CD4-positive, alpha-beta memory T cell (primary cell): ENCODE measurements around the gene MSGN1. TPM values are rescaled to one million over a fixed set of nuclear protein-coding genes. Genes with fewer than 3 reads are reported as not detected.

Experiments
- CTCF ChIA-PET: fragments of 350-600 bp; sonication (Branson Sonifier 250); formaldehyde crosslinking; loops from one replicate; lab custom pipeline; 2021; ENCODE audit warnings: inconsistent platforms; ENCODE audit not compliant: partially characterized antibody; lab: Charles Lee
- POLR2A ChIA-PET: fragments of 350-600 bp; sonication (Branson Sonifier 250); formaldehyde crosslinking; loops from one replicate; lab custom pipeline; 2021; ENCODE audit not compliant: partially characterized antibody; lab: Charles Lee
- DNase-seq, 5 donors: peaks; one replicate each; pipeline versions ENCODE4 v3.0.0 to v3.0.0-alpha.2; 2020 to 2022; ENCODE audit warnings: mixed read lengths in 1 of 5
- H3K27ac ChIP-seq: one replicate; pipeline ENCODE4 v1.7.0; 2013; ENCODE audit warnings: low read depth, low read length
- H3K27me3 ChIP-seq: 2 replicates; pipeline ENCODE4 v1.7.0; 2013; ENCODE audit warnings: mild to moderate bottlenecking, low read length, moderate library complexity; ENCODE audit not compliant: insufficient read depth
- H3K36me3 ChIP-seq: 2 replicates; pipeline ENCODE4 v1.7.0; 2013; ENCODE audit warnings: mild to moderate bottlenecking, low read length, moderate library complexity; ENCODE audit not compliant: insufficient read depth
- H3K4me1 ChIP-seq: 2 replicates; pipeline ENCODE4 v1.7.0; 2013; ENCODE audit warnings: mild to moderate bottlenecking, low read length, moderate library complexity; ENCODE audit not compliant: insufficient read depth
- H3K4me3 ChIP-seq, 2 donors: one replicate each; pipeline ENCODE4 v1.7.0; 2013; ENCODE audit warnings: low read length in 2 of 2, mild to moderate bottlenecking in 1 of 2
- H3K9me3 ChIP-seq, 2 donors: one replicate each; pipeline ENCODE4 v1.7.0; 2013; ENCODE audit warnings: low read length in 2 of 2, control low read depth in 1 of 2; ENCODE audit not compliant: control insufficient read depth in 1 of 2
- H3K27ac Mint-ChIP-seq, 7 donors: one replicate each; pipeline ENCODE4 v1.8.0; 2020 to 2021; ENCODE audit warnings: mixed read lengths in 7 of 7, mild to moderate bottlenecking in 6 of 7, inconsistent platforms in 3 of 7, moderate library complexity in 3 of 7
- H3K27me3 Mint-ChIP-seq, 2 donors: one replicate each; pipeline ENCODE4 v1.8.0; 2020 to 2021; ENCODE audit warnings: mixed read lengths in 2 of 2
- H3K36me3 Mint-ChIP-seq, 2 donors: one replicate each; pipeline ENCODE4 v1.8.0; 2020 to 2021; ENCODE audit warnings: mixed read lengths in 2 of 2, inconsistent platforms in 1 of 2, mild to moderate bottlenecking in 1 of 2
- H3K4me1 Mint-ChIP-seq, 4 donors: one replicate each; pipeline ENCODE4 v1.8.0; 2020 to 2021; ENCODE audit warnings: mixed read lengths in 4 of 4, mild to moderate bottlenecking in 1 of 4
- H3K4me3 Mint-ChIP-seq, 8 donors: one replicate each; pipeline ENCODE4 v1.8.0; 2020 to 2021; ENCODE audit warnings: mixed read lengths in 8 of 8, mild to moderate bottlenecking in 7 of 8, moderate library complexity in 6 of 8, inconsistent platforms in 3 of 8
- H3K9me3 Mint-ChIP-seq, 8 donors: one replicate each; pipeline ENCODE4 v1.8.0; 2020 to 2021; ENCODE audit warnings: mixed read lengths in 8 of 8, mild to moderate bottlenecking in 5 of 8, inconsistent platforms in 3 of 8, moderate library complexity in 1 of 8
- intact Hi-C: fragments of 100-400 bp; cut with micrococcal nuclease; formaldehyde crosslinking; loops from one replicate; pipeline ENCODE4 v1.15.1; 2023
- polyA plus RNA-seq, 2 donors: library from polyadenylated mRNA; unstranded; fragments of 300-500 nt; fragmentation: Illumina TruSeq; gene quantifications; one replicate each; pipeline ENCODE4 v1.2.3, GENCODE V29; 2021
- total RNA-seq, 2 experiments: library from RNA; stranded (reverse); gene quantifications; one replicate each; pipeline ENCODE4 v1.2.3, GENCODE V29; 2021

MSGN1 gene
- total RNA-seq (not detected), polyA plus RNA-seq (not detected)

GRCh38 chr2:17816396-17817245 lies at the start of gene MSGN1:
Gene MSGN1 (plus strand): TSS chr2:17816460. CDS start chr2:17816519, 59 bp downstream.
- DNase-seq: no peak
- POLR2A ChIA-PET: no interaction called here
- no peak within 1 kb of the TSS for H3K27ac Mint-ChIP-seq
- H3K4me3 Mint-ChIP-seq: no peak within 1 kb of the TSS
- CTCF ChIA-PET: interaction anchor here (1.4 kb wide), 1 partner anchor 11 kb away, joined by 3 read pairs; no protein-coding TSS in a partner anchor
- H3K4me1 Mint-ChIP-seq: no peaks in the 10 kb centered on the region
- Histone ChIP-seq H3K4me3 (no peak within 1 kb of the TSS), H3K4me1 (no peaks in the 10 kb centered on the region), H3K27me3 (no peaks in the 10 kb centered on the region), H3K27ac (no peak within 1 kb of the TSS), H3K36me3 (no peaks in the 10 kb centered on the region), H3K9me3 (no peaks in the 10 kb centered on the region)
- H3K27me3 Mint-ChIP-seq: peaks cover 5 to 17% of the 10 kb centered on the region in 2 donors
- intact Hi-C loops: no loop called here
- H3K36me3 Mint-ChIP-seq: no peaks in the 10 kb centered on the region
- no peaks in the 10 kb centered on the region for H3K9me3 Mint-ChIP-seq

GRCh38 chr2:17768894-17769293 lies 47.4 kb upstream of the MSGN1 start:
- POLR2A ChIA-PET: no interaction called here
- no peaks in the 10 kb centered on the region for H3K9me3 ChIP-seq
- no peaks in the 10 kb centered on the region for H3K36me3 ChIP-seq
- CTCF ChIA-PET: no interaction called here
- no peak overlapping the region for H3K27ac ChIP-seq
- H3K4me1 ChIP-seq: no peaks in the 10 kb centered on the region
- Mint-ChIP-seq H3K36me3 (peaks cover 1 to 10% of the 10 kb centered on the region in 2 donors), H3K9me3 (no peaks in the 10 kb centered on the region), H3K4me3 (no peak overlapping the region), H3K27me3 (no peaks in the 10 kb centered on the region), H3K27ac (no peak overlapping the region), H3K4me1 (no peaks in the 10 kb centered on the region)
- DNase-seq: no peak
- no peak overlapping the region for H3K4me3 ChIP-seq
- intact Hi-C loops: no loop called here
- H3K27me3 ChIP-seq: no peaks in the 10 kb centered on the region

- H3K27ac ChIP-seq: no peak overlapping the region
- H3K27ac Mint-ChIP-seq: no peak overlapping the region
- H3K4me1 ChIP-seq: no peaks in the 10 kb centered on the region
- DNase-seq: no peak
- no peaks in the 10 kb centered on the region for H3K27me3 ChIP-seq
- no peaks in the 10 kb centered on the region for H3K9me3 ChIP-seq
- H3K4me3 ChIP-seq: no peak overlapping the region
- intact Hi-C loops: no loop called here
- H3K9me3 Mint-ChIP-seq: no peaks in the 10 kb centered on the region
- peaks cover 1 to 9% of the 10 kb centered on the region in 2 donors for H3K36me3 Mint-ChIP-seq
- H3K36me3 ChIP-seq: no peaks in the 10 kb centered on the region
- POLR2A ChIA-PET: no interaction called here
- no peaks in the 10 kb centered on the region for H3K27me3 Mint-ChIP-seq
- H3K4me1 Mint-ChIP-seq: no peaks in the 10 kb centered on the region
- CTCF ChIA-PET: no interaction called here
- no peak overlapping the region for H3K4me3 Mint-ChIP-seq
Observed at GRCh38 chr2:17771956-17772355, 44.3 kb upstream of the MSGN1 start.

GRCh38 chr2:17772532-17772931 lies 43.7 kb upstream of the MSGN1 start:
- H3K27me3 ChIP-seq: no peaks in the 10 kb centered on the region
- ChIA-PET CTCF (no interaction called here), POLR2A (no interaction called here)
- Mint-ChIP-seq H3K9me3 (no peaks in the 10 kb centered on the region), H3K4me1 (no peaks in the 10 kb centered on the region), H3K36me3 (peaks cover 1 to 6% of the 10 kb centered on the region in 2 donors), H3K4me3 (no peak overlapping the region), H3K27me3 (no peaks in the 10 kb centered on the region), H3K27ac (no peak overlapping the region)
- no peak overlapping the region for H3K27ac ChIP-seq
- H3K4me3 ChIP-seq: no peak overlapping the region
- intact Hi-C loops: no loop called here
- H3K4me1 ChIP-seq: no peaks in the 10 kb centered on the region
- no peaks in the 10 kb centered on the region for H3K36me3 ChIP-seq
- H3K9me3 ChIP-seq: no peaks in the 10 kb centered on the region
- no peak for DNase-seq

GRCh38 chr2:17780546-17780945 lies 35.7 kb upstream of the MSGN1 start:
- no peaks in the 10 kb centered on the region for H3K27me3 ChIP-seq
- H3K4me3 ChIP-seq: no peak overlapping the region
- H3K27ac Mint-ChIP-seq: no peak overlapping the region
- H3K9me3 ChIP-seq: no peaks in the 10 kb centered on the region
- no peaks in the 10 kb centered on the region for H3K27me3 Mint-ChIP-seq
- intact Hi-C loops: no loop called here
- H3K4me1 Mint-ChIP-seq: no peaks in the 10 kb centered on the region
- DNase-seq: no peak
- ChIA-PET POLR2A (no interaction called here), CTCF (no interaction called here)
- peaks cover 12 to 23% of the 10 kb centered on the region in 2 donors for H3K36me3 Mint-ChIP-seq
- H3K27ac ChIP-seq: no peak overlapping the region
- no peak overlapping the region for H3K4me3 Mint-ChIP-seq
- H3K4me1 ChIP-seq: no peaks in the 10 kb centered on the region
- no peaks in the 10 kb centered on the region for H3K36me3 ChIP-seq
- H3K9me3 Mint-ChIP-seq: no peaks in the 10 kb centered on the region

GRCh38 chr2:17781482-17781881 lies 34.8 kb upstream of the MSGN1 start:
- Mint-ChIP-seq H3K4me1 (no peaks in the 10 kb centered on the region), H3K36me3 (peaks cover 12 to 23% of the 10 kb centered on the region in 2 donors), H3K27ac (no peak overlapping the region), H3K4me3 (no peak overlapping the region), H3K9me3 (no peaks in the 10 kb centered on the region), H3K27me3 (no peaks in the 10 kb centered on the region)
- no peak for DNase-seq
- ChIA-PET CTCF (no interaction called here), POLR2A (no interaction called here)
- Histone ChIP-seq H3K4me1 (no peaks in the 10 kb centered on the region), H3K36me3 (no peaks in the 10 kb centered on the region), H3K4me3 (no peak overlapping the region), H3K9me3 (no peaks in the 10 kb centered on the region), H3K27me3 (no peaks in the 10 kb centered on the region), H3K27ac (no peak overlapping the region)
- intact Hi-C loops: no loop called here

GRCh38 chr2:17786727-17787126 lies 29.5 kb upstream of the MSGN1 start:
- DNase-seq: no peak
- CTCF ChIA-PET: no interaction called here

More at GRCh38 chr2:17786727-17787126, 29.5 kb upstream of the MSGN1 start:
- peaks cover 2 to 6% of the 10 kb centered on the region in 2 donors for H3K36me3 Mint-ChIP-seq
- POLR2A ChIA-PET: no interaction called here
- no peaks in the 10 kb centered on the region for H3K36me3 ChIP-seq
- H3K4me3 ChIP-seq: no peak overlapping the region
- no peaks in the 10 kb centered on the region for H3K4me1 ChIP-seq
- H3K27ac ChIP-seq: no peak overlapping the region
- no peaks in the 10 kb centered on the region for H3K9me3 Mint-ChIP-seq
- no peaks in the 10 kb centered on the region for H3K27me3 ChIP-seq
- H3K27ac Mint-ChIP-seq: no peak overlapping the region
- no peaks in the 10 kb centered on the region for H3K9me3 ChIP-seq
- H3K4me3 Mint-ChIP-seq: no peak overlapping the region
- intact Hi-C loops: no loop called here
- H3K4me1 Mint-ChIP-seq: no peaks in the 10 kb centered on the region
- H3K27me3 Mint-ChIP-seq: peaks cover 9 to 10% of the 10 kb centered on the region in 2 donors
